Stomach (tissue), 9 donors: ENCODE measurements around the gene ALOX15B. TPM values are rescaled to one million over a fixed set of nuclear protein-coding genes. Genes with fewer than 3 reads are reported as not detected.

ENCODE experiments used
- DNase-seq, 2 donors: peaks; one replicate each; pipeline versions ENCODE4 v3.0.0 to v3.0.0-alpha.2; 2013 to 2019
- H3K27ac ChIP-seq, 5 donors: fragments of 200-600 bp in 4 of 5; sonication (generic) in 4 of 5; one replicate each; pipeline ENCODE4 v1.5.1; 2013 to 2019; ENCODE audit warnings: mild to moderate bottlenecking in 1 of 5, moderate library complexity in 1 of 5
- H3K27me3 ChIP-seq, 3 donors: fragments of 200-600 bp; sonication (generic); one replicate each; pipeline ENCODE4 v1.5.1; 2017 to 2019; ENCODE audit warnings: mixed run types in 1 of 3
- H3K36me3 ChIP-seq, 4 donors: fragments of 200-600 bp; sonication (generic); 1 replicate in 3 of 4; 2 replicates in 1 of 4; pipeline ENCODE4 v1.5.1; 2016 to 2019
- H3K4me1 ChIP-seq, 4 donors: fragments of 200-600 bp; sonication (generic); one replicate each; pipeline ENCODE4 v1.5.1; 2016 to 2019
- H3K4me3 ChIP-seq, 4 donors: fragments of 200-600 bp; sonication (generic) in 3 of 4; one replicate each; pipeline ENCODE4 v1.5.1; 2016 to 2019; ENCODE audit warnings: mild to moderate bottlenecking in 1 of 4
- H3K9me3 ChIP-seq, 4 donors: fragments of 200-600 bp; sonication (generic); one replicate each; pipeline ENCODE4 v1.5.1; 2016 to 2019
- CTCF ChIP-seq, 7 experiments: fragments of 450-650 bp in 4 of 7; fragments of 200-600 bp in 3 of 7; sonication (generic) in 3 of 7; IDR thresholded peaks; one replicate each; pipeline ENCODE4 v1.5.1; 2016 to 2019; ENCODE audit warnings: antibody characterized with exemption in 7 of 7, control low read depth in 2 of 7, mild to moderate bottlenecking in 1 of 7
- EP300 ChIP-seq: sonication (generic); formaldehyde crosslinking; IDR thresholded peaks from one replicate; pipeline ENCODE4 v1.6.1; 2017; ENCODE audit warnings: antibody characterized with exemption
- POLR2A ChIP-seq, 4 donors: fragments of 450-650 bp; IDR thresholded peaks; one replicate each; pipeline ENCODE4 v1.6.1; 2016; ENCODE audit warnings: antibody characterized with exemption in 4 of 4, control low read depth in 2 of 4, mild to moderate bottlenecking in 1 of 4, moderate library complexity in 1 of 4
- POLR2AphosphoS5 ChIP-seq, 3 donors: sonication (generic); formaldehyde crosslinking; IDR thresholded peaks; one replicate each; pipeline ENCODE4 v1.6.1; 2016; ENCODE audit warnings: antibody characterized with exemption in 3 of 3
- WGBS, 5 donors: extraction: QIAGEN DNeasy Blood & Tissue Kit in 3 of 5; methylation state at CpG; one replicate each; pipeline versions ENCODE4 v1.1.5 to v1.1.7; 2013 to 2018; 5-methylcytosine and 5-hydroxymethylcytosine counted together
- intact Hi-C: fragments of 100-400 bp; cut with DNase I; formaldehyde crosslinking; loops from one replicate; pipeline ENCODE4 v1.15.1; 2023; ENCODE audit warnings: low total_unique reads
- polyA plus RNA-seq, 3 donors: library from polyadenylated mRNA; stranded (reverse); fragments of 200-250 nt; gene quantifications; one replicate each; pipeline ENCODE4 v1.2.3, GENCODE V29; 2013
- total RNA-seq, 5 donors: library from RNA; depleted of rRNA; stranded (reverse); fragments of >200 nt; gene quantifications; one replicate each; pipeline versions ENCODE4 v1.1.0 to v1.2.3, GENCODE V29; 2014 to 2016
- donor health status: healthy with polysubstance abuse.
- donor health status: Bipolar disorder and iron deficiency.
- donor health status: healthy.

Gene ALOX15B
- total and polyA plus RNA-seq, 8 donors: 1.5 to 10.5 (median 2.9) TPM; not detected in 1

- H3K36me3 ChIP-seq: no peaks in the 10 kb centered on the region
- peak; percentile 58 to 79 for DNase-seq
- peaks cover 3 to 49% (median 16%) of the 10 kb centered on the region in 3 donors for H3K27me3 ChIP-seq
- peaks cover 4 to 22% (median 16%) of the 10 kb centered on the region in 4 donors for H3K4me1 ChIP-seq
- H3K27ac ChIP-seq: peak overlapping the region in 3 of 5 donors; percentile 30 to 76 (median 52)
- intact Hi-C loops: no loop called here
- no peaks in the 10 kb centered on the region for H3K9me3 ChIP-seq
- 54 to 66% (median 59%) methylated on average over 8 of the region's 8 CpGs for WGBS, 5 donors
- H3K4me3 ChIP-seq: no peak overlapping the region
- peak in 2 of 3 donors; percentile 7 to 19 for TF ChIP-seq POLR2AphosphoS5 (IDR thresholded peaks at IDR 0.05)
- no peak for TF ChIP-seq EP300
- peak in 4 of 7 experiments; percentile 47 to 68 (median 48) for TF ChIP-seq CTCF (IDR thresholded peaks at IDR 0.05)
- TF ChIP-seq POLR2A (IDR thresholded peaks at IDR 0.05): no peak
These were observed 2.5 kb downstream of the ALOX15B start for GRCh38 chr17:8041249-8041928.

- peaks cover 3 to 50% (median 16%) of the 10 kb centered on the region in 3 donors for H3K27me3 ChIP-seq
- no peak for TF ChIP-seq POLR2AphosphoS5 (IDR thresholded peaks at IDR 0.05)
- no peak for TF ChIP-seq EP300
- no peak for TF ChIP-seq CTCF (IDR thresholded peaks at IDR 0.05)
- TF ChIP-seq POLR2A (IDR thresholded peaks at IDR 0.05): no peak
- H3K9me3 ChIP-seq: no peaks in the 10 kb centered on the region
- DNase-seq: no peak
- no peaks in the 10 kb centered on the region for H3K36me3 ChIP-seq
- intact Hi-C loops: no loop called here
- peaks cover 4 to 22% (median 16%) of the 10 kb centered on the region in 4 donors for H3K4me1 ChIP-seq
- H3K27ac ChIP-seq: no peak overlapping the region
- H3K4me3 ChIP-seq: no peak overlapping the region
These were observed 3.1 kb downstream of the ALOX15B start for GRCh38 chr17:8041979-8042378.

GRCh38 chr17:8044819-8045810, 6.3 kb downstream of the ALOX15B start:
- intact Hi-C loops: no loop called here
- no peak for DNase-seq
- Histone ChIP-seq H3K9me3 (no peaks in the 10 kb centered on the region), H3K36me3 (no peaks in the 10 kb centered on the region), H3K4me3 (no peak overlapping the region), H3K27ac (no peak overlapping the region), H3K27me3 (peaks cover 0 to 28% (median 1%) of the 10 kb centered on the region in 3 donors), H3K4me1 (peaks cover 0 to 11% (median 8%) of the 10 kb centered on the region in 4 donors)
- 86 to 90% (median 87%) methylated on average over 21 to 24 of the region's 24 CpGs for WGBS, 5 donors
- no peak for TF ChIP-seq EP300
- TF ChIP-seq CTCF (IDR thresholded peaks at IDR 0.05): no peak
- no peak for TF ChIP-seq POLR2A (IDR thresholded peaks at IDR 0.05)
- TF ChIP-seq POLR2AphosphoS5 (IDR thresholded peaks at IDR 0.05): no peak

GRCh38 chr17:8046306-8046928, 7.6 kb downstream of the ALOX15B start:
- no peak for TF ChIP-seq POLR2A (IDR thresholded peaks at IDR 0.05)
- no peak for TF ChIP-seq CTCF (IDR thresholded peaks at IDR 0.05)
- no peak for TF ChIP-seq EP300
- TF ChIP-seq POLR2AphosphoS5 (IDR thresholded peaks at IDR 0.05): no peak
- Histone ChIP-seq H3K36me3 (no peaks in the 10 kb centered on the region), H3K9me3 (no peaks in the 10 kb centered on the region), H3K4me3 (no peak overlapping the region), H3K27ac (no peak overlapping the region), H3K27me3 (peaks cover 0 to 28% (median 0%) of the 10 kb centered on the region in 3 donors), H3K4me1 (peaks cover 0 to 6% (median 3%) of the 10 kb centered on the region in 4 donors)
- intact Hi-C loops: no loop called here
- DNase-seq: no peak
- WGBS, 5 donors: 81 to 89% (median 85%) methylated on average over 11 of the region's 11 CpGs
